GM20000 (cell line): ENCODE results near the gene RAD54L.

Source experiments
- DNase-seq: peaks from one replicate; pipeline ENCODE4 v3.0.0; 2012; ENCODE audit warnings: low spot score
- TF ChIP-seq, protein P1 (sequence below): IDR thresholded peaks from 2 replicates; pipeline ENCODE4 v1.5.1; 2012; ENCODE audit warnings: mild to moderate bottlenecking, control low read depth; ENCODE audit errors: extremely low read depth, missing control alignments

Gene RAD54L

DNA sequence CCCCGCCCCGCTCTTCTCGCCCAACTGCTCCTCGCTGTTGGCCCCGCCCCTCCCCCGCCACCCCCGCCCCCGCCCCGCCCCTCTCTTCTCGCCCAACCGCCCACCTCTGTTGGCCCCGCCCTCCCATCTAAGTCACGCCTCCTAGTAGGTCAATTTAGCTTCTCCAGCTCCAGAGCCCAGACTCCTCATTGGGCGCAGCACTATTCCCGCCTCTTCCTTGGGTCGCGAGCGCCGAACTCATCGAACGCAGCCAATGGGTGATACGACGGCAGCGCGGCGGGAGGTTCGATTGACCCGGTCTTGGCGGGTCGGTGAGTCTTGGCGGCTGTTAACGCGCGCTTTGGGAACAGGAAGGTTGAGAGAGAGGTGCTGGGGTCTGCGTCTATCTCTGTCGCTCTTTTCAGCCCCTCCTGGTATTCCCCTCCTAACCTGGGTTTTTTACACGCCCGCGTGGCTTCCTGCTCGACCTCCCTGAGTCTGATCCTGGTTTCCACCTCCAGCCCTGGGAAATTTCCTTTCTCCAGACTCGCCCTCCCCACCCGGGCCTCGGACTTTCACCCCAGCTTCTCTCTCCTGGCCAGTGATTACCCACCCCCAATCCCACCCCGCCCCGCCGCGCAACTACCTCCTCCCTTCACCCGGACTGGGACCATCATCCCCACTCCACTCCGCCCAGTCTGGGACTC lies at the start of gene RAD54L:
TSS of gene RAD54L (plus strand) at position 328 of the 686 bp plus-strand sequence. CDS start 643 bp downstream, outside the sequence.
- TF ChIP-seq, protein P1, sequence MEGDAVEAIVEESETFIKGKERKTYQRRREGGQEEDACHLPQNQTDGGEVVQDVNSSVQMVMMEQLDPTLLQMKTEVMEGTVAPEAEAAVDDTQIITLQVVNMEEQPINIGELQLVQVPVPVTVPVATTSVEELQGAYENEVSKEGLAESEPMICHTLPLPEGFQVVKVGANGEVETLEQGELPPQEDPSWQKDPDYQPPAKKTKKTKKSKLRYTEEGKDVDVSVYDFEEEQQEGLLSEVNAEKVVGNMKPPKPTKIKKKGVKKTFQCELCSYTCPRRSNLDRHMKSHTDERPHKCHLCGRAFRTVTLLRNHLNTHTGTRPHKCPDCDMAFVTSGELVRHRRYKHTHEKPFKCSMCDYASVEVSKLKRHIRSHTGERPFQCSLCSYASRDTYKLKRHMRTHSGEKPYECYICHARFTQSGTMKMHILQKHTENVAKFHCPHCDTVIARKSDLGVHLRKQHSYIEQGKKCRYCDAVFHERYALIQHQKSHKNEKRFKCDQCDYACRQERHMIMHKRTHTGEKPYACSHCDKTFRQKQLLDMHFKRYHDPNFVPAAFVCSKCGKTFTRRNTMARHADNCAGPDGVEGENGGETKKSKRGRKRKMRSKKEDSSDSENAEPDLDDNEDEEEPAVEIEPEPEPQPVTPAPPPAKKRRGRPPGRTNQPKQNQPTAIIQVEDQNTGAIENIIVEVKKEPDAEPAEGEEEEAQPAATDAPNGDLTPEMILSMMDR = no peak
- peak; percentile 98 for DNase-seq

DNA sequence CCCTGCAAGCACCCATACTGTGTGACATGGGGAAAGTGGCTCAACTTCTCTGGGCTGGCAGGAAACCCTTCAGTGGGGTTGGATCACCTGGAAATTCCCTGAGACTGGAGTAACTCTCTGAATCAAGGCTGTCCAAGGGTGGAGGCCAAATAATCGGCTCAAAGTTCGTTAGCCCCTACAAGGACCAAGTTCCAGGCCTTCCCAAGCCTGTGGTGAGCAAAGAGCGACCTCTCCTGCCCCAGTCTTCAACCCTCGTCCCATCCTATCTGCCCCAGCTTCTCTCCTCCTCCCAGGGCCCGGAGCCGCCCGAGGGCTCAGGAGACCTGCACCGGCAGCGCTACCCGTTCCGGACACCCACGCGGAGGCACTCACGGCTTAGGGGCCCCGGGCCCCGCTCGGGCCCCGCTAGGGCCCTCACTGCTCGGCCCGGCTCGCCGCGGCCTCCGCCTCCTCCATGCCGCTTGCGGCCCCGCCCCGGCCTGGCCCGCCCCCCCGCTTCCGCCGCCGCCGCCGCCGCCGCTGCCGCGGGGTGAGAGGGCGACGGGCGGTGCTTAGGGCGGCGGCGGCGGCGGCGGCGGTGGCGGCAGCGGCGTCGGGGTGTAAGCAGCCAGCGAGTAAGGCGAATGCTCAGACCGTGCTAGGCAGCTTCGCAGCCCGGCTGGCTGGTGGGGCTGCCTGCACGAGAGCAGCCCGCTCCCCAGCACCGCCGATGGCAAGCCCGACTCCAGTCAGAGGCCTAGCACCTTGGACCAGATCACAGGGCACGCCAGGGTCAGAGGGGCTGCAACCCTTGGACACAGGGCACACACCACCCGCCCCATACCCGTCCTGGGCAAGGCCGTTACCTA lies 49.4 kb upstream of the RAD54L start, which contains the start of gene POMGNT1:
TSS of gene POMGNT1 (minus strand) at position 471 of the 848 bp plus-strand sequence. CDS start 613 bp downstream, outside the sequence.
- peak; percentile 98 for DNase-seq

DNA sequence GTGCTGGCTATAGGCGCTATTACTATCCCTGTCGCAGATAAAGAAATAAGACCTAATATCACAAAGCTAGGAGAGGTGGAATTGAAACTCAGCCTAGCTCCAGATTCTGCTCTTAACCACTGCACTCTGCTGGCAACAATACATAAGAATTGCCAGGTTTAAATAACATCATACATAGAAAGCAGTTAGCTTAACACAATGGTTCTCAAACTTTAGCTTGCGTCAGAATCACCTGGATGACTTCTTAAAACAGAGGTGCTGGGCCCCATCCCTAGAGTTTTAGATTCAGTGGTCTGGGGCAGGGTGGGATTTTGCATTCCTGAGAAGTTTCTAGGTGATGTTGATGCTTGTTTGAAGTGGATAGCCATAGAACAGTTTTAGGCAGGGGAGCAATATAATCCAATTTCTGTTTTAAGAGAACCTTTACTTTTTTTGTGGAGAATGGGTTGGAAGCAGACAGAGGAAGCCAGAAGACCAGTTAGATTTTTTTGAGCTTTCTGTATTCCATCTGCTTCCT lies 48.3 kb upstream of the RAD54L start:
- no peak for DNase-seq
- TF ChIP-seq, protein P1 = no peak

More for the DNA sequence above, 49.4 kb upstream of the RAD54L start, which contains the start of gene POMGNT1:
- TF ChIP-seq, protein P1 = no peak

DNA sequence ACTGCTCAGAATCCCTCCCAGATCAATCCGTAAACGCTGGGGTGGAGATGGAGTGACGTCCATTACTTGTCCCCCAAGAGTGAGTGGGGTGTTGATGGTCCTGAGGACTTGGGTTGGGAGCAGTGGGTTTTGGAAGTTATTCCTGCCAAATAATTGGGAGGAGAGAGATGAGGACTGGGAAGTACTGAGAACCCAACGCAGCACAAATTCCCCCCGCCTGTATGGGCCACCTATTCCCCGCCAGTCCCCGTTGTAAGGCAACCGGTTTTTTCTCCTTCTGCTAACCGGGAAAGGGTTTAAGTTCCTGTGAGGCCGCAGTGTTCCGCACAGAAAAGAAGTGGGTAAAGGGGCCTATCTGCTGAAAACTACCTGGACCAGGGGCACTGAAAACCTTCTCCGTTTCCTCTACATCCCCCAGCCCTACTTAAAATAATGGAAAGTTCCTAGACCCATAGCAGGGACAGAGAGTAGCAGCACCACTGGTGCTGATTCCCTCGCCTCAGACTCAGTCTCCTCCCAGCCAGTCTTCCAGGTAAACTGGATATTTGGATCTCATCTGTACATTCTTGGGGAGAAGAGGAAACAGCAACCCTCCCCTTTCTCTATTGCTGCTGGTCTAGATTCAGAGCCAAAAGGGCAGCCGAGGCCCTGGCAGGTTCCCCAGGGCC lies 43.7 kb upstream of the RAD54L start:
- TF ChIP-seq, protein P1 = no peak
- DNase-seq = no peak

DNA sequence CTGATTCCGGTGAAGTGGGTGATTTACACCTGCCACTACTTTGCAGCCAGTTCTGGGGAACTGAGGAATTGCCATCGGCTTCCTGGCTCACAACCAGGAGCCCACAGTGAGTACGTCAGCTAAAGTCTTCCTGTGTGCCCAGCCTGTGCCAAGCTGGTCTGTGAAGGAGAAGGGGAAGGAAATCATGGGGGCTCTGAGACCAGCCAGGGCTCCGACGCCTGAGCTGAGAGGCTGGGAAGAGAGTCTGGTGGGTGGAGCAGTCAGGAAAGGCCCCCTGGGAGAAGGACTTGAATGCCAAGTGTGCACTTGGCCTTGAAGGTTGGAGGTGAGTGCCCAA lies 43.2 kb upstream of the RAD54L start:
- DNase-seq = no peak
- TF ChIP-seq, protein P1 = no peak

DNA sequence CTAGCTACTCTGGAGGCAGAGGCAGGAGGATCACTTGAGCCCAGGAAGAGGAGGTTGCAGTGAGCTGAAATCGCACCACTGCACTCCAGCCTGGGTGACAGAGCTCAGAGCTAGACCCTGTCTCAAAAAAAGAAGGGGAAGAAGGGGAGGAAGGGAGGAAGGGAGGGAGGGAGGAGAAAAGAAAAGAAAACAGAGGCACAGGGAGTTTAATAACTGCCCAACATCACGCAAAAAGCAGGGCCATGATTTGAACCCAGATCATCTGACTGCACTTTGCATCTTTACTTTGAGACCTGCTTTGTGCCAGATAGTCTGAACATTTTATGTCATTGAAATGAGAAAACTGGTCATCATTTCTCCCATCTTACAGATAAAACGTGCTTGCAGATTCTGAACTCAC lies 42.4 kb upstream of the RAD54L start:
- DNase-seq = no peak
- TF ChIP-seq, protein P1 = no peak

DNA sequence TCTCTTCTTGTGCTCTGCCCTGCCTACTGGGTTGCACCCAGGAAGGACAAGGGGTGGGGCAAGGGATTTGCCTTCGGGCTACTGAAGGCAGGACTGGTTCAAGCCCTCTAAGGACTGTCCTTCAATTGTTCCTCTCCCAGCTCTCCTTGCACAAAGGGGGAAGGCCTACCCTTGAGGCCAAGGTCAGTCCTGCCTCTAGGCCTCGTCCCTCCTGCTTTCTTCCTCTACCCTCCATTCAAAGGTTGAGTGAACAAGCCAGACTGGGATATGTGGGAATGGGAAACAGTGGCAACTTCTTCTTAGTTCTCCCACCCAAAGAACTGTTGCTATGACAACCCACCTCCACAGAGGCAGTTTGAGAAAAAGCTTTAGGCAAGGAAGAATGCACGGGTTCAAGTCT lies 41.8 kb upstream of the RAD54L start:
- TF ChIP-seq, protein P1 = no peak
- no peak for DNase-seq
